ENCODE data around the gene DSTN. TPM values are rescaled to one million over a fixed set of nuclear protein-coding genes. Genes with fewer than 3 reads are reported as not detected.

Gene DSTN
- total RNA-seq, 4 donors from 2014 or later, result 166 to 322 (median 242) TPM

DNA sequence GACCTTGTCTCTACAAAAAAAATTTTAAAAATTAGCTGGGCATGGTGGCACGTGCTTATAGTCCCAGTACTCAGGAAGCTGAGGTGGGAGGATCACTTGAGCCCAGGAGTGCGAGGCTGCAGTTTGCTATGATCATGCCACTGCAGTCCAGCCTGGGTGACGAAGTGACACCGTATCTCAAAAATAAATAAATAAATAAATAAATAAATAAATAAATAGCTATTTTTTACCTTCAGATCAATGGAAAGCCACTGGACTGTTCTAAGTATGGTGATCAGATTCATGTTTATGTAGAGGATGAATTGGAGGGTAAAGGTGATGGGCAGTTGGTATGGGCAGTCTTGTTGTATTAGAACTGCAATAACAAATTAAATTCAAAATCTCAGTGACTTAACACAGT is 24.0 kb downstream of the DSTN start:
- Histone ChIP-seq H3K4me1 (peaks cover 0 to 65% (median 13%) of the 10 kb centered on the region in 4 donors), H3K36me3 (peaks cover 0 to 4% (median 0%) of the 10 kb centered on the region in 3 donors)

DNA sequence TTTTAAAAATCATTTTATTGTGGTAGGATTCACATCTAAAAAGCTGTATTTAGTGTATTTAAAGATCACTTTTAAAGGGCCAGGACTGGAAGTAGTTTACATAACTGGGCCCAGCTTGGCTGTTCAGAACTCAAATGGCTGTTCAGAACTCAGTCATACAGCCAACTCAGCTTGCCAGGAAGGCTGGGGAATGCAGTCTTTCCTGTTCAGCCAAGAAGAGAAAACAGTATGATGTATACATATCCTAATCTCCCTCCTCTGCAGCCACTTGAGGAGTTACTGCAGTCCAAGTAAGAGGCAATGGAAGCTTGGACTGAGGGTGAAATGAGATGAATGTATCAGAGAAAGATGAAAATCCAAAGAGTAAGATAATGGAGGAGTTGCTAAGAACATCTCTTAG is 24.6 kb downstream of the DSTN start:
- peaks cover 0 to 61% (median 13%) of the 10 kb centered on the region in 4 donors for H3K4me1 ChIP-seq
- TF ChIP-seq, protein P1, sequence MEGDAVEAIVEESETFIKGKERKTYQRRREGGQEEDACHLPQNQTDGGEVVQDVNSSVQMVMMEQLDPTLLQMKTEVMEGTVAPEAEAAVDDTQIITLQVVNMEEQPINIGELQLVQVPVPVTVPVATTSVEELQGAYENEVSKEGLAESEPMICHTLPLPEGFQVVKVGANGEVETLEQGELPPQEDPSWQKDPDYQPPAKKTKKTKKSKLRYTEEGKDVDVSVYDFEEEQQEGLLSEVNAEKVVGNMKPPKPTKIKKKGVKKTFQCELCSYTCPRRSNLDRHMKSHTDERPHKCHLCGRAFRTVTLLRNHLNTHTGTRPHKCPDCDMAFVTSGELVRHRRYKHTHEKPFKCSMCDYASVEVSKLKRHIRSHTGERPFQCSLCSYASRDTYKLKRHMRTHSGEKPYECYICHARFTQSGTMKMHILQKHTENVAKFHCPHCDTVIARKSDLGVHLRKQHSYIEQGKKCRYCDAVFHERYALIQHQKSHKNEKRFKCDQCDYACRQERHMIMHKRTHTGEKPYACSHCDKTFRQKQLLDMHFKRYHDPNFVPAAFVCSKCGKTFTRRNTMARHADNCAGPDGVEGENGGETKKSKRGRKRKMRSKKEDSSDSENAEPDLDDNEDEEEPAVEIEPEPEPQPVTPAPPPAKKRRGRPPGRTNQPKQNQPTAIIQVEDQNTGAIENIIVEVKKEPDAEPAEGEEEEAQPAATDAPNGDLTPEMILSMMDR (IDR thresholded peaks at IDR 0.05), result no peak
- TF ChIP-seq POLR2A (IDR thresholded peaks at IDR 0.05) (no peak), EP300 (IDR thresholded peaks at IDR 0.05) (no peak)
- no peak for DNase-seq (ENCODE audit: low spot score in 2 of 2)
- H3K27ac ChIP-seq, result no peak overlapping the region
- no peak overlapping the region for H3K4me3 ChIP-seq
- no peaks in the 10 kb centered on the region for H3K27me3 ChIP-seq
- H3K36me3 ChIP-seq, result peaks cover 0 to 4% (median 0%) of the 10 kb centered on the region in 3 donors
- no peaks in the 10 kb centered on the region for H3K9me3 ChIP-seq

More for the DNA sequence above, 24.0 kb downstream of the DSTN start:
- H3K9me3 ChIP-seq, result no peaks in the 10 kb centered on the region
- no peak overlapping the region for H3K4me3 ChIP-seq
- no peak for DNase-seq (ENCODE audit: low spot score in 2 of 2)
- no peak overlapping the region for H3K27ac ChIP-seq
- H3K27me3 ChIP-seq, result no peaks in the 10 kb centered on the region
- no peak for TF ChIP-seq EP300 (IDR thresholded peaks at IDR 0.05)
- TF ChIP-seq POLR2A (IDR thresholded peaks at IDR 0.05), result no peak
- TF ChIP-seq, protein P1 (IDR thresholded peaks at IDR 0.05), result no peak
- 91% methylated on average over 4 of the region's 4 CpGs for WGBS, 2 donors

DNA sequence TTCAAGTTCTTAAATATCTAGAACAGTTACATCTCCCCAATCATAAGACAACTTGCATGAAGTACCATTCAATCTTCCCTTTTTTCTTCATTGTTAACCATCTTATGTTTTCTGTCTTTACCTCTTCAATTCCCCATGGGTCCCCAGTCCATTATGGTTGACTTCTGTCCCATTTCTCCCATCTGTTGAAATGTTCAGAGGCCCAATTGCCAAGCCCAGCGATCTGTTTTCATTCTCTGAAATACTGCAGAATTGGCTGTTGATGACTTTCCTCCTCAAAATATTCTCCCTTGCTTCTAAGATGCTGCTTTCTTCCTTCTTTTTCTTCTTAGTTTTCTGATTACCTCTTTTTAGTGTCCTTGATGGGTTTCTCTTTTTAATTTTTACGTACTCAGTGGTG is 26.0 kb downstream of the DSTN start:
- Histone ChIP-seq H3K9me3 (no peaks in the 10 kb centered on the region), H3K27me3 (no peaks in the 10 kb centered on the region), H3K4me1 (peaks cover 0 to 60% (median 6%) of the 10 kb centered on the region in 4 donors), H3K36me3 (peaks cover 0 to 4% (median 0%) of the 10 kb centered on the region in 3 donors), H3K27ac (no peak overlapping the region), H3K4me3 (no peak overlapping the region)
- no peak for DNase-seq (ENCODE audit: low spot score in 2 of 2)
- TF ChIP-seq POLR2A (IDR thresholded peaks at IDR 0.05), result no peak
- TF ChIP-seq EP300 (IDR thresholded peaks at IDR 0.05), result no peak
- TF ChIP-seq, protein P1 (IDR thresholded peaks at IDR 0.05), result no peak
- 73 to 83% methylated on average over 2 of the region's 2 CpGs for WGBS, 2 donors

DNA sequence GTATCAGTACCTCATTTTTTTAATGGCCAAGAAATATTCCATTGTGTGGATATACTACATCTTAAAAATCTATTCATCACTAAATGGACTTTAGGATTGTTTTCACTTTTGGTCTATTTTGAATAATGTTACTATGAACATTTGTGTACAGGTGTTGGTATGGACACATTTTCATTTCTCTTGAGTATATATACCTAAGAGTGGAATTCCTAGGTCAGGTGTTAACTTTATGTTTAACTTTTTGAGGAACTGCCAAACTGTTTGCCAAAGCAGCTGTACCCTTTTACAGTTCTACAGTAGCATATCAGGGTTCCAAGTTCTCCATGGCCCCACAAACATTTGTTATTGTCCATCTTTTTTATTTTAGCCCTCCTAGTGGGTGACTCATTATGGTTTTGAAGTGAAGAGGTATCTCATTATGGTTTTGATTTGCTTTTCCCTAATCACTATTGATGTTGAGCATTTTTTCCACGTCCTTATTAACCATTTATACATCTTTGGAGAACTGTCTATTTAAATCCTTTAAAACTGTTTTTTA is 28.2 kb downstream of the DSTN start:
- no peaks in the 10 kb centered on the region for H3K27me3 ChIP-seq
- TF ChIP-seq POLR2A (IDR thresholded peaks at IDR 0.05) (no peak), EP300 (IDR thresholded peaks at IDR 0.05) (no peak)
- TF ChIP-seq, protein P1 (IDR thresholded peaks at IDR 0.05), result no peak
- DNase-seq (ENCODE audit: low spot score in 2 of 2), result no peak
- 80 to 94% methylated on average over 1 of the region's 1 CpG for WGBS, 2 donors
- no peak overlapping the region for H3K4me3 ChIP-seq
- no peak overlapping the region for H3K27ac ChIP-seq
- peaks cover 0 to 14% (median 0%) of the 10 kb centered on the region in 3 donors for H3K36me3 ChIP-seq
- H3K4me1 ChIP-seq, result peaks cover 0 to 58% (median 6%) of the 10 kb centered on the region in 4 donors
- no peaks in the 10 kb centered on the region for H3K9me3 ChIP-seq

DNA sequence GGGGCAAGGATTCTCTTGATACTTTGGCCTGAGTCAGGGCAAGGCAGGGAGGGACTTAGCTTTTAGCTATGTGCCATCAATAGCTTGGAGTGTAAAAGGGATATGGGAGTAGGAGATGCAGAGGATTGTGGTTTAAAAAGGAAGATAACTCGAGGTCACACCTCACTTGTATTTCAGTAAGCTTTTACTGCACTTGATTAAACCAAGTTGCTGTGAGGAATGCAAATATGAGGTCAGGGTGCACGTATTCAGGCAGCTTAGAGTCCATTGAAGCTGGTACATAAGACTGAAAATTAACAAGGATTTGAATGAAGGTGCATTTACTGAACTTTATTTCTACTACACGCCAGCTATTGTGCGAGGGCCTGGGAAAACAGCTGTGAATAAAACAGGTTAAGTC is 32.1 kb downstream of the DSTN start:
- DNase-seq (ENCODE audit: low spot score in 2 of 2), result no peak
- H3K36me3 ChIP-seq, result peaks cover 0 to 31% (median 0%) of the 10 kb centered on the region in 3 donors
- no peaks in the 10 kb centered on the region for H3K9me3 ChIP-seq
- peaks cover 0 to 33% (median 0%) of the 10 kb centered on the region in 4 donors for H3K4me1 ChIP-seq
- no peak overlapping the region for H3K4me3 ChIP-seq
- no peak for TF ChIP-seq POLR2A (IDR thresholded peaks at IDR 0.05)
- TF ChIP-seq, protein P1 (IDR thresholded peaks at IDR 0.05), result no peak
- no peak for TF ChIP-seq EP300 (IDR thresholded peaks at IDR 0.05)
- 76 to 80% methylated on average over 4 of the region's 4 CpGs for WGBS, 2 donors
- no peak overlapping the region for H3K27ac ChIP-seq
- no peaks in the 10 kb centered on the region for H3K27me3 ChIP-seq

All from tibial nerve (tissue), 4 donors.